HFF-Myc (cell line): ENCODE data around the gene MT1M.

ENCODE experiments used
- DNase-seq: peaks from one replicate; pipeline ENCODE4 v3.0.0-alpha.2; 2011; ENCODE audit warnings: low read depth; ENCODE audit errors: extremely low read depth
- H3K4me3 ChIP-seq: replicated peaks from 2 replicates; pipeline ENCODE4 v1.5.1; 2011; ENCODE audit warnings: low read depth, mild to moderate bottlenecking, control low read depth, low read length
- TF ChIP-seq, protein P1 (sequence below): IDR thresholded peaks from 2 replicates; pipeline ENCODE4 v1.5.1; 2012; ENCODE audit warnings: mild to moderate bottlenecking, low read depth, low read length, control low read depth; ENCODE audit errors: missing control alignments

The MT1M gene

GRCh38 chr16:56604966-56605365, 27.5 kb upstream of the MT1M start:
- no peak for DNase-seq
- H3K4me3 ChIP-seq: no peak overlapping the region
- TF ChIP-seq, protein P1, sequence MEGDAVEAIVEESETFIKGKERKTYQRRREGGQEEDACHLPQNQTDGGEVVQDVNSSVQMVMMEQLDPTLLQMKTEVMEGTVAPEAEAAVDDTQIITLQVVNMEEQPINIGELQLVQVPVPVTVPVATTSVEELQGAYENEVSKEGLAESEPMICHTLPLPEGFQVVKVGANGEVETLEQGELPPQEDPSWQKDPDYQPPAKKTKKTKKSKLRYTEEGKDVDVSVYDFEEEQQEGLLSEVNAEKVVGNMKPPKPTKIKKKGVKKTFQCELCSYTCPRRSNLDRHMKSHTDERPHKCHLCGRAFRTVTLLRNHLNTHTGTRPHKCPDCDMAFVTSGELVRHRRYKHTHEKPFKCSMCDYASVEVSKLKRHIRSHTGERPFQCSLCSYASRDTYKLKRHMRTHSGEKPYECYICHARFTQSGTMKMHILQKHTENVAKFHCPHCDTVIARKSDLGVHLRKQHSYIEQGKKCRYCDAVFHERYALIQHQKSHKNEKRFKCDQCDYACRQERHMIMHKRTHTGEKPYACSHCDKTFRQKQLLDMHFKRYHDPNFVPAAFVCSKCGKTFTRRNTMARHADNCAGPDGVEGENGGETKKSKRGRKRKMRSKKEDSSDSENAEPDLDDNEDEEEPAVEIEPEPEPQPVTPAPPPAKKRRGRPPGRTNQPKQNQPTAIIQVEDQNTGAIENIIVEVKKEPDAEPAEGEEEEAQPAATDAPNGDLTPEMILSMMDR: no peak

DNA sequence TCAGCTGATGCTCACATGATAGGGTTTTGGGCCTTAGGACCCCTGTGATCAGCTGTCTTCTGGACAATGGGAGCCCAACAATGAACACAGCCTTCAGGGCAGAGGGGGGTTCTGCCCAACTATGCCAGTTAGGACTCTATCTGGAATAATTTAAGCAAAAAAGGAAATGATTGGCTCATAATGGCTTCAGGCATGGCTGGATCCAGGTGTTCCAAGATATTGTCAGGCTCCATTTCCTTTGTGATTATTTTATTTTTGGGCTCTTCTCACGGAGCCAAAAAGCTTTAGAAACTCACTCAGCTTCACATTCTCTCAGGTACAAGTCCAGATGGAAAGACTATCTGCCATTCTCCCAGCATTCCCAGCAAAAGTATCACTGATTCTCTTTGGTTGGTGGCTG, 27.0 kb upstream of the MT1M start:
- TF ChIP-seq, protein P1: no peak
- no peak for DNase-seq
- H3K4me3 ChIP-seq: no peak overlapping the region

GRCh38 chr16:56606071-56606475, 26.4 kb upstream of the MT1M start:
- DNase-seq: no peak
- H3K4me3 ChIP-seq: no peak overlapping the region
- TF ChIP-seq, protein P1: no peak

DNA sequence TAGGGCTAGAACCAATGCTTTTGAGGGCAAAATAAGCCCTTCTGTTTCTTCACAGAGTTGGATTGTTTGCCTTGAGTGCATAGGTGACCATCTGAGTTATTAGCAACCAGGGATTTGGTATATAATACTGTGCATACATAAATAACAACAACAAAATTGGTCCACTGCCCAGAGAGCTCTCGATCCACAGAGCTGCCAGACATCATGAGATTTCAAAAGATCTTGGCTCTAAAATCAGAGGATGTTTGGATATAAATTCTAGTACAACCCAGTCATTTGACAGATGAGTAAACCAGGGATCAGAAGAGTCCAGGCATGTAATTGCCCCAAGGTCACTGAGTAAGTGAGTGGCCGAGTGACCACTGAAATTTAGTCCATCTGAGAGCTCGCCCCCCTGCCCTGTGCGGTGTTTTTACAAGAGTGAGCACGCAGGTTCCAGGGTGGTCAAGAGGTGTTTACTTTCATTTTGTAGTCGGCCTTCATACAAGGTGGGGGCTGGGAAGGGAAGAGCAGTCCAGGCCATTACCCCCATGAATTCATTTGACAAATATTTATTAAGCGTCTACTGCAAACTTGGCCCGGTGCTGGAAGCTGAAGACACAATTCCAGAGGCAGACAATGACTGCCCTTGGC, 25.9 kb upstream of the MT1M start:
- DNase-seq: no peak
- TF ChIP-seq, protein P1: no peak
- peak overlapping the region; percentile 29 for H3K4me3 ChIP-seq

GRCh38 chr16:56607109-56607618, 25.3 kb upstream of the MT1M start:
- DNase-seq: peak; percentile 97
- H3K4me3 ChIP-seq: peak overlapping the region; percentile 94
- TF ChIP-seq, protein P1: no peak

GRCh38 chr16:56607675-56608042, 24.8 kb upstream of the MT1M start:
- TF ChIP-seq, protein P1: no peak
- peak overlapping the region; percentile 94 for H3K4me3 ChIP-seq

More at GRCh38 chr16:56607675-56608042, 24.8 kb upstream of the MT1M start:
- no peak for DNase-seq
